Measurements from ENCODE around the gene CDCP1. TPM values are rescaled to one million over a fixed set of nuclear protein-coding genes. Genes with fewer than 3 reads are reported as not detected.

Gene CDCP1
- total RNA-seq, 4 donors from 2014 or later = 0.12 to 0.82 (median 0.49) TPM

GRCh38 chr3:45126730-45127129, 19.4 kb downstream of the CDCP1 start:
- ATAC-seq (no peak), DNase-seq (no peak)
- Histone ChIP-seq H3K27ac (peak overlapping the region in 3 of 4 donors; percentile 84 to 98 (median 91)), H3K9me3 (no peaks in the 10 kb centered on the region), H3K4me1 (peaks cover 45 to 62% of the 10 kb centered on the region in 2 donors), H3K36me3 (no peaks in the 10 kb centered on the region), H3K27me3 (no peaks in the 10 kb centered on the region), H3K4me3 (no peak overlapping the region)
- in situ Hi-C loops (cut with MboI; ENCODE audit: low sequenced_read_pairs in 4 of 4) (no loop called here), intact Hi-C loops (cut with DNase I; ENCODE audit: low total_unique reads) (loop anchor here (5.0 to 10.0 kb wide), 2 partner anchors 41 to 368 kb away; no protein-coding TSS in a partner anchor)
- TF ChIP-seq CTCF (IDR thresholded peaks at IDR 0.05 in 4 of 5, conservative IDR thresholded peaks at IDR 0.05 in 1 of 5) (no peak), POLR2A (IDR thresholded peaks at IDR 0.05) (no peak)

- in situ Hi-C loops (cut with MboI; ENCODE audit: low sequenced_read_pairs in 4 of 4) (no loop called here), intact Hi-C loops (cut with DNase I; ENCODE audit: low total_unique reads) (loop anchor here (5.0 to 10.0 kb wide), 2 partner anchors 42 to 369 kb away; no protein-coding TSS in a partner anchor)
- Histone ChIP-seq H3K27me3 (no peaks in the 10 kb centered on the region), H3K4me3 (no peak overlapping the region), H3K36me3 (no peaks in the 10 kb centered on the region), H3K9me3 (no peaks in the 10 kb centered on the region), H3K4me1 (peaks cover 50 to 73% of the 10 kb centered on the region in 2 donors), H3K27ac (peak overlapping the region; percentile 84 to 98 (median 88))
- TF ChIP-seq POLR2A (IDR thresholded peaks at IDR 0.05) (no peak), CTCF (IDR thresholded peaks at IDR 0.05 in 4 of 5, conservative IDR thresholded peaks at IDR 0.05 in 1 of 5) (no peak)
- peak; percentile 52 to 63 for ATAC-seq
- peak; percentile 81 to 91 for DNase-seq
Measured at GRCh38 chr3:45125550-45126026, 20.6 kb downstream of the CDCP1 start.

- Histone ChIP-seq H3K4me3 (no peak overlapping the region), H3K27me3 (no peaks in the 10 kb centered on the region), H3K9me3 (no peaks in the 10 kb centered on the region), H3K36me3 (no peaks in the 10 kb centered on the region), H3K4me1 (peaks cover 52 to 79% of the 10 kb centered on the region in 2 donors), H3K27ac (peak overlapping the region; percentile 84 to 98 (median 88))
- no peak for TF ChIP-seq POLR2A (IDR thresholded peaks at IDR 0.05)
- no peak for TF ChIP-seq CTCF (IDR thresholded peaks at IDR 0.05 in 4 of 5, conservative IDR thresholded peaks at IDR 0.05 in 1 of 5)
- in situ Hi-C loops (cut with MboI; ENCODE audit: low sequenced_read_pairs in 4 of 4) = no loop called here
- intact Hi-C loops (cut with DNase I; ENCODE audit: low total_unique reads) = loop anchor here (5.0 to 10.0 kb wide), 3 partner anchors 42 to 692 kb away; no protein-coding TSS in a partner anchor
- no peak for DNase-seq
- no peak for ATAC-seq
Measured at GRCh38 chr3:45124956-45125355, 21.2 kb downstream of the CDCP1 start.

GRCh38 chr3:45124352-45124751, 21.8 kb downstream of the CDCP1 start:
- H3K9me3 ChIP-seq = no peaks in the 10 kb centered on the region
- TF ChIP-seq CTCF (IDR thresholded peaks at IDR 0.05 in 4 of 5, conservative IDR thresholded peaks at IDR 0.05 in 1 of 5) = no peak
- TF ChIP-seq POLR2A (IDR thresholded peaks at IDR 0.05) = no peak
- H3K36me3 ChIP-seq = no peaks in the 10 kb centered on the region
- ATAC-seq (peak; percentile 51 to 64), DNase-seq (peak; percentile 72 to 90)
- no peak overlapping the region for H3K4me3 ChIP-seq
- in situ Hi-C loops (cut with MboI; ENCODE audit: low sequenced_read_pairs in 4 of 4) = no loop called here
- no peaks in the 10 kb centered on the region for H3K27me3 ChIP-seq
- peak overlapping the region; percentile 84 to 98 (median 88) for H3K27ac ChIP-seq
- intact Hi-C loops (cut with DNase I; ENCODE audit: low total_unique reads) = loop anchor here (5.0 to 10.0 kb wide), 2 partner anchors 370 to 693 kb away; no protein-coding TSS in a partner anchor
- H3K4me1 ChIP-seq = peaks cover 52 to 79% of the 10 kb centered on the region in 2 donors

All from gastrocnemius medialis (tissue), 4 donors.